Calu3 (cell line): ENCODE data around the gene RHBDF2. TPM values are rescaled to one million over a fixed set of nuclear protein-coding genes. Genes with fewer than 3 reads are reported as not detected.

Source experiments
- BruUV-seq: library from RNA; stranded (reverse); fragments of 400-500 nt; replicated peaks from 2 replicates; lab custom pipeline; 2021; lab: Mats Ljungman, UMichigan
- CTCF ChIA-PET: fragments of 300-600 bp; sonication (Branson Sonifier 250); formaldehyde crosslinking; loops from one replicate; lab custom pipeline; 2022; ENCODE audit warnings: antibody characterized with exemption; lab: Charles Lee
- DNase-seq: peaks from one replicate; pipeline ENCODE4 v3.0.0; 2022
- H3K27ac Mint-ChIP-seq: one replicate; pipeline ENCODE4 v1.8.0; 2022; ENCODE audit warnings: mixed read lengths; ENCODE audit not compliant: unreplicated experiment
- H3K27me3 Mint-ChIP-seq: one replicate; pipeline ENCODE4 v1.8.0; 2022; ENCODE audit warnings: mixed read lengths; ENCODE audit not compliant: unreplicated experiment
- H3K36me3 Mint-ChIP-seq: one replicate; pipeline ENCODE4 v1.8.0; 2022; ENCODE audit warnings: mild to moderate bottlenecking, moderate library complexity, mixed read lengths; ENCODE audit not compliant: insufficient read depth, unreplicated experiment
- H3K4me1 Mint-ChIP-seq: one replicate; pipeline ENCODE4 v1.8.0; 2022; ENCODE audit warnings: mild to moderate bottlenecking, low read depth, mixed read lengths; ENCODE audit not compliant: unreplicated experiment
- H3K4me3 Mint-ChIP-seq: one replicate; pipeline ENCODE4 v1.8.0; 2022; ENCODE audit warnings: mild to moderate bottlenecking, low read depth, moderate library complexity, mixed read lengths; ENCODE audit not compliant: unreplicated experiment
- H3K9me3 Mint-ChIP-seq: one replicate; pipeline ENCODE4 v1.8.0; 2022; ENCODE audit warnings: low read depth, mixed read lengths; ENCODE audit not compliant: unreplicated experiment
- CTCF ChIP-seq: fragments of 200-600 bp; IDR thresholded peaks from one replicate; pipeline ENCODE4 v1.8.0; 2022; ENCODE audit warnings: antibody characterized with exemption; ENCODE audit not compliant: unreplicated experiment
- intact Hi-C: fragments of 100-400 bp; cut with micrococcal nuclease; formaldehyde crosslinking; loops from one replicate; pipeline ENCODE4 v1.10.0; 2022; ENCODE audit not compliant: unreplicated experiment
- total RNA-seq: library from RNA; stranded (reverse); gene quantifications from 2 replicates; pipeline ENCODE4 v1.2.3, GENCODE V29; 2022

Gene RHBDF2
- total RNA-seq, 1 experiment from 2014 or later: 47.7 TPM

DNA sequence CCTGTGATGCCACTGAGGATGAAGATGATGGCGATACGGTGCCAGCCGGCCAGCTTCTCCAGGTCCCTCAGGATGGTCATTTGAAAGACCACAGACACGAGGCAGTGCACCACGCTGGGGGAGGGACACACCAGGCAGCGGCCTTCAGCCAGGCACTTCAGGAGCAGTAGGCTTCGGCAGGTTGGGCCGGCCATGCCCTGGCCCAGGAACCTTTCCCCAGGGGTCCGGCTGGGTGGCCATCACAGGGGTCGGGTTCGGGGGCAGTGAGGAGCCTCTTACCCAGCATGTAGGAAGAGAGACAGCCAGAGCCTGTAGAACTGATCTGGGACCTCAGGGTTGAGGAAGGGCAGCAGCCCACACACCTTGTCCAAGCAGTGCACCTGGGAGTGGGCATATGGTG, 28.5 kb downstream of the RHBDF2 start:
- Mint-ChIP-seq H3K4me1 (no peaks in the 10 kb centered on the region), H3K9me3 (no peaks in the 10 kb centered on the region), H3K27ac (no peak overlapping the region), H3K27me3 (no peaks in the 10 kb centered on the region), H3K36me3 (peaks cover 22% of the 10 kb centered on the region), H3K4me3 (no peak overlapping the region)
- intact Hi-C loops: no loop called here
- CTCF ChIA-PET: no interaction called here
- no peak for TF ChIP-seq CTCF
- BruUV-seq: no TSS peak
- DNase-seq: no peak

GRCh38 chr17:76472258-76472645, 29.0 kb downstream of the RHBDF2 start:
- Mint-ChIP-seq H3K36me3 (peaks cover 22% of the 10 kb centered on the region), H3K27ac (no peak overlapping the region), H3K9me3 (no peaks in the 10 kb centered on the region), H3K27me3 (no peaks in the 10 kb centered on the region), H3K4me1 (no peaks in the 10 kb centered on the region), H3K4me3 (no peak overlapping the region)
- CTCF ChIA-PET: no interaction called here
- no peak for DNase-seq
- TF ChIP-seq CTCF: no peak
- intact Hi-C loops: no loop called here
- no TSS peak for BruUV-seq

DNA sequence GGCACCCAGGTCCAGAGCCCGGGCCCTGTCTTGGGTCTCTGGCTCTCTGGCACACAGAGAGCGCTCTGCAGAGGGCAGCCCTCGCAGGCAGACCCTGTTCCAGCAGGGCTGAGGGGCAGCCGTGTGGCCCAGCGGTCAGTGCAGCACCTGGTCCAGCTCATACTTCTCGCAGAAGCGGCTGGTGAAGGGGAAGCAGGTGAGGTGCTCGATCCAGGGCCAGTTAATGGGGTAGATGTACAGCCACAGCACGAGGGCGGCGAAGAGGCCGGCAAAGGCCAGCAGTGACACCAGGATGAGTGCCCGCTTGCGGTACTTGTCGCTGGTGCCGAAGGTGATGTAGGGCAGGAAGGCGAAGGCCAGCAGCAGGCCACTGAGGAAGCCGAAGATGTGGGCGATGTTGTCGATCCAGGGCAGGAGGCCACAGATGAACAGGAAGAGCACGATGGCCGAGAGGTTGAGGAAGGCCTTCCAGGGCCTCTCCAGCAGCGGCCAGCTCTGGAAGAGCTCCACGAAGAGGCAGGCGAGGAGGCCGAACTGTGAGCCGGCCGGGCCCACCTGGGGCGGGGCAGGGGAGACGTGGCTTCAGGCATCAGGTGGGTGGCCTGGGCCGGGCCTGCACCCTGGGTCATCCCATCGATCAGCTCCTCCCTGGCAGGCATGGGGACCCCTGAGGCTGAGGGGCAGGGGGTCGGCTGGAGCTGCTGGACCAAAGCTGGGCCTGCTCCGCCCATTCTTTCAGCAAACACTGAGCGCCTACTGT, 29.5 kb downstream of the RHBDF2 start:
- CTCF ChIA-PET: no interaction called here
- H3K36me3 Mint-ChIP-seq: peaks cover 22% of the 10 kb centered on the region
- H3K27ac Mint-ChIP-seq: no peak overlapping the region
- no peak for TF ChIP-seq CTCF
- H3K9me3 Mint-ChIP-seq: no peaks in the 10 kb centered on the region
- no TSS peak for BruUV-seq
- H3K4me1 Mint-ChIP-seq: no peaks in the 10 kb centered on the region
- DNase-seq: no peak
- H3K27me3 Mint-ChIP-seq: no peaks in the 10 kb centered on the region
- no peak overlapping the region for H3K4me3 Mint-ChIP-seq
- intact Hi-C loops: no loop called here

DNA sequence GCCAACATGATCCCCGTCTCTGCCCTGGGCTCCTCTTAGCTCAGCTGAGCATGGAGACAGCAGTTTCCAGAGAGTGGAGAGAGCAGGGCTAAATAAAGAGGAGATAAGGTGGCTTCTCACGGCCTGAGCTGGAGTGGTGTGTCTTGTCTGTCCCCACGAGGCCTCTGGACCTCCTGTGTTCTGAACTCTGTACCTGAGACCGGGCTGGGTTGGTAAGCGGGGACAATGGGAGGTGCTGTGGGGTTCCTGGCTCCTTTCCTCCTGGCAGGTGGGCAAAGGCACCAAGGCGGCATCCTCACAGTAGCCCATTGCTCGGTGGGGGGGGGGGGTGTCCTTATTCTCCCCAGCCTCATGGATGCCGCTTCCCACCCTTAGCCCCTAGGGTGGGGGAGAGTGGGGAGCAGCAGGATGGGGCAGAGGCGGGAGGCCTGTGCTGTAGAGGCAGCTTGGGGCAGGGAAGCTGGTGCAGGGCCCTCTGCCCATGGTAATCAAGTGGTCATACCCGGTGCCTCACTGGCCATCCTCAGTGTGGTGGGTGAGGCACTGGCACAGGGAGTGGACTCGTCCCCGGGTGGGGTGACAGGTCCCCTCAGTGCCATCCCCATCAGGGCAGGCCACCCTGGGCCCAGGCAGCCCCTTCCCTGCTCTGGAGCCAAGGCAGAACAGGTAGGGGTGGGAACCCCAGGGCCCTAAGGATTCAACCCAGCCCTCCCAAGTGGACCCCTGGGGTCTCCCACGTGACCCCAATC, 31.1 kb downstream of the RHBDF2 start:
- no peak for TF ChIP-seq CTCF
- no peak for DNase-seq
- H3K4me1 Mint-ChIP-seq: no peaks in the 10 kb centered on the region
- H3K27ac Mint-ChIP-seq: no peak overlapping the region
- peaks cover 19% of the 10 kb centered on the region for H3K36me3 Mint-ChIP-seq
- no peak overlapping the region for H3K4me3 Mint-ChIP-seq
- BruUV-seq: no TSS peak
- CTCF ChIA-PET: interaction anchor here (0.9 kb wide), 1 partner anchor 27 kb away, joined by 9 read pairs; no protein-coding TSS in a partner anchor
- H3K9me3 Mint-ChIP-seq: no peaks in the 10 kb centered on the region
- intact Hi-C loops: no loop called here
- H3K27me3 Mint-ChIP-seq: no peaks in the 10 kb centered on the region
